ENCODE results near the gene CCM2L.

Gene CCM2L

DNA sequence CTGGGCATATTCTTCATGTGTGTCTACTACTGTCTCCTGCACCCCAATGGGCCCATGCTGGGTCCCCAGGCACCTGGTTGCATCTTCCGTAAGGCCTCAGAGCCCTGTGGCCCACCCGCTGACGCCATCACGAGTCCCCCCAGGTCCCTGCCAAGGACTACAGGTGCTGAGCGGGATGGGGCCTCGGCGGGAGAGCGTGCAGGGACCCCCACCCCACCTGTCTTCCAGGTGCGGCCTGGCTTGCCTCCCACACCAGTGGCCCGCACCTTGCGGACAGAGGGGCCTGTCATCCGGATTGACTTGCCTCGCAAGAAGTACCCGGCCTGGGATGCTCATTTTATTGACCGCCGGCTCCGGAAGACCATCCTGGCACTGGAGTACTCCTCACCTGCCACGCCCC lies 13.2 kb upstream of the CCM2L start:
- no peak for DNase-seq

DNA sequence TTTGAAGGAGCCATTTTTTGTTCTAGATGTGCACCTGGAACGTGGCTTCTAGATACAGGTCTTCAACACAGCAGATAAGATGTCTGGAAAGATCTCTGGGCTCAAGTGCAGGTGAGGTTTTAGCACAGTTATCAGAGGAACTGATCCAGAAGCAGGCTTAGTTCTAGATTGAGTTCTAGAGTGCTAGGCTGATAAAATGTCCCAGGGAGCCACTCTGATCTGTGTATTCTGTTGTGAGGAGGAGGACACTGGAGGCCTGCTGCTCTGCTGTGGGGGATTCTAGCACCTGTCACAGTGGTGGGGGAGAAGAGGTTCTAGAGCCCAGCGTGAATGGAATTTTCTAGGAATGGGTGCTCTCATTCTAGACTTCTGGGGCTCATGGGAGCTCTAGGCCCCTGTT lies 12.0 kb upstream of the CCM2L start:
- no peak for DNase-seq

DNA sequence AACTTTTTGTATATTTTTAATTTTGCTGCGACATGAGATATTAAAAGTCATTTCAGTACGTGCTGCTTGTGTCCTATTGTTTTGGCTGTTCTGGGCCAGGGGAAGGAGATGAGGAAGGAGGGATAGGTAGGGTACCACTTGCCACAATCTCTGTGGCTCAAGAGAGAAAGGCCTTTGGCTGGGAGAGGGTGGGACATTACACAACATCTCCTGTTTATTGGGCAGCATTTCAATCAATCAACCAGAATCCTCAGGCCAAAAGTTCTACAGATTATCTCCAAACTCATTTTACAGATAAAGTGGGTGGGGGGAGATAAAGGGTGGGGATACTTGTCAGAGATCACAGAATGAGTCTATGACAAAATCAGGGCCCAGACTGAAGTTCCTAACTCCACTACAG lies 6.9 kb upstream of the CCM2L start:
- DNase-seq, result no peak

DNA sequence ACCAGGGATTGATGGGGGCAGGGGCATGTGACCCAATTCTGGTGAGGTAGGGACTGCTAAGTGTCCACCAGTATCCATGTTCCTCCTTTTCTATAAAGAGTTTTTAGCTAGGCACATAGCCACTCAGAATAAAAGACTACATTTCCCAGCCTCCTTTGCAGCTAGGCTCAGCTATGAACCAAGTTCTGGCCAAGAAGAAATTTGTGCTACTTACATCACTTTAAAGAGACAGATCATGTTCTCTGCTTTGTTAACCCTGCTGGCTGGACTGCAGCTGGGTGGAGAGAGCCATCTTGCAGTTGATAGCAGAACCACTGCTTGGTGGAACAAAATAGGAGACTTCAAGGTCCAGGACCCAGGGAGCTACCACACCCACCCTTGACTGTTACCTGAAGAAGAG lies 5.3 kb upstream of the CCM2L start:
- DNase-seq, result no peak

DNA sequence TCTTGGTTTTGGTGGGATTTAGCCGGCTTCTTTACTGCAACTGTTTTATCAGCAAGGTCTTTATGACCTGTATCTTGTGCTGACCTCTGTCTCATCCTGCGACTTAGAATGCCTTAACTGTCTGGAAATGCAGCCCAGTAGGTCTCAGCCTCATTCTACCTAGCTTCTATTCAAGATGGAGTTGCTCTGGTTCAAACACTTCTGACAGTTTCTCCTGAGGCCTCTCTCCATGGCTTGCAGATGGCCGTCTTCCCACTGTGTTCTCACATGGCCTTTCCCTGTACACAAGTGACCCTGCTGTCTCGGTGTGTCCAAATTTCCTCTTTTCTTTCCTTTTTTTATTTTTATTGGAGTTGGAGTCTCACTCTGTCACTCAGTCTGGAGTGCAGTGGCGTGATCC lies 4.2 kb upstream of the CCM2L start:
- DNase-seq, result no peak

DNA sequence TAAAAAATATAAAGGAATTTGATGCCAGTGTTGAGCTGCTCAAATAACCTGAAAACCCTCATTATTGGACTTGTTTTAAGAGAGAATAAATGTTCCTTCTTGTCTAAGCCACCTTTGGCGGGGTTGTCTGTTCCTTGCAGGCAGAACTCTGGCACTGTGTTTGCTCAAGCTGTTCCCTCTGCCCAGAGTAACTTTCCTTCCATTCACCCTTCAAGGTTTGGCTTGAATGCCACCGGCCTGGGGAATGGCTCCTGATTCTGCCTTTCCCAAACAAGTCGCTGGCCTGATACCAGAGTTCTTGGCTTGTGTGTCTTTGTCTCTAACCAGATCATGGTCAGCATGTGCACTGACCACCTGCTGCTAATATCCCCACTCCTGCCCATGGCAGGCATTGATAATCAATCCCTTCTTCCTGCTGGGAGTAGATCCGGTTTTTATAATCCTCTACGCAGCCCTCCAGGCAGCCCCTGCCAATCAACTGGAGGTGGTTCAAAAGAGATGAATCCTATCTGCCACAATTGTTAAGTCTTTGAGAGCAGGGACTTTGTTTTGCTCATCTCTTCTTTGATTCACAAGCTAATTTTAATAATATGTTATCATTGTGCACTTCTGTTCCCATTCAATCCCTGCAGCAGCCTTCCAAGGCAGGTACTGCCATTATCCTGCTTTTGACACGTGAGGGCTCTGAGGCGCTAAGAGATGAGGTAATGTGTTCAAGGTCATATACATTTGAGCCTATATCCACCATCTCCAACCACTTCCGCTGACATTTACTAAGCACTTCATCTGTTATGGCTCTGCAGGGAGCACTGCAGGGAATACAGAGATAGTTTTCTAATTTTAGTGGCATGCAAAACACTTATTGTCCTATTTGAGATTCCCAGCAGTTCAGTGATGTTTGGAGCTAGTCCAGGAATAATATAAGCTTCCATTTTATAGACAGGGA lies 3.1 kb upstream of the CCM2L start:
- no peak for DNase-seq

DNA sequence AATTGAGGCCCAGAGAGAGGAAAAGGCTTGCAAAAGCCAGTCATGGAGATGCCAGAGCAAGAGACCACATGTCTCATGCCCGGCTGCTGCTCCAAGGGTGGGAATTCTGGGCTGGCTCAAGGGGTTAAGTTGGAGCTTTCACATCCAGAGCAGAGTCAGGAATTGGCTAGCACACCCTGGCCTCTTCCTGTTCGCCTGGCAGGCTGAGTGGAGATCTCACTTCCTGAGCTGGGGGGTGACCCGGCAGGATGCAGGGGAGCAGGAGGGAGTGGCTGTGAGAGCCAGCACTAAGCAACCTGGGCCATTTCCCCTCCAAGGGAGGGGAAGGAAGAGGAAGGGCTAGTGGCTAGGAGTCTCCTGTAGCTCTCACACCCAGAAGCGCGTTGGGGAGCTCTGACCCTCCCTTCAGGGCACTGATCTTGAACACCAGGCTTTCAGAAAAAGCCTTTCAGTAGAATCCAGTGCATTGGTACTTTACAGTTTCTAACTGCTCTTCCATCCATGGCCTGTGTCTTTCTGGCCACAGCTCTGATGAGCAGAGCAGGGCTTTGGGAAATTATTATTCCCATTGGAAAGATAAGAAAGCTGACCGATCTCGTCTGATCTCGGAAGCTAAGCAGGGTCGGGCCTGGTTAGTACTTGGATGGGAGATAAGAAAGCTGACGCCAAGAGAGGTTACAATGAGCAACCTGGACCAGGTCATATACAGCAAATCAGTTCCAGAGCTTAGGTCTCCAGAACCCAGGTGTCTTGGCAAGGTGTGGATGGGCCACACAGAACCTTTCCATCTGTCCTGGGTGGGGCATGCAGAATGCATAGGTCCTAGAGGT lies 2.2 kb upstream of the CCM2L start:
- DNase-seq, result no peak

DNA sequence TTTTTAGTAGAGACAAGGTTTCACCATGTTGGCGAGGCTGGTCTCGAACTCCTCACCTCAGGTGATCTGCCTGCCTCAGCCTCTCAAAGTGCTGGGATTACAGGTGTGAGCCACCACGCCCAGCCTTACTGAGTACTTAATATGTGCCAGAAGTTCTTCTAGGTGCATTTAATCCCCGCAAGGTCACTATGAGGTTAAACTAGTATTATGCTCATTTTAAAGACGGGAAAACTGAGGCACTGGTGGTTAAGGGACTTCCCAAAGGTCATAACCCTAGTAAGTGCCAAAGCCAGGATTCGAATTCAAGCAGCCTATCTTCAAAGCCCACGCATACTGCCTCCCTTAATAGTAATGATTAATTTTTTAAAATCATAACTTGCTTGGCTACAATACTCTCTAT lies 674 bp upstream of the CCM2L start:
- no peak for DNase-seq

DNA sequence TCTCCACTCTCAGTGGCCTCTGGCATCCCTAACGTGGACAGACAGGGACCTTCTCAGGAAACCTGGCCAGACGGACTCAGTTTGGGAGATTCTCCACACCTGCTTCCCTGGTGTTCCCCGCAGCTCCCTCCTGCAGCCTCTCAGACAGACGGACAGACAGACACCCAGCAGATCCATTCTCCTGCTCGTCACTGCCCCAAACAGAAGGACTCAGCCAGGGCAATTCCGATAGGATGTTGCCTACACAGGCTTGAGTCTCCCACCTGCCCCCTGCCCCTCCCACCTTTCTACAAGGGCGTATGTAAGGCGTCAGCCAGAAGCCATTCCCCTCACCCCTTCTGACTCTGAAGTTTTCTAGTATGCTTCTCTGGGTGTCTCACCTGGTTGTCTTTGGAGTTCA lies 428 bp downstream of the CCM2L start:
- DNase-seq, result no peak

DNA sequence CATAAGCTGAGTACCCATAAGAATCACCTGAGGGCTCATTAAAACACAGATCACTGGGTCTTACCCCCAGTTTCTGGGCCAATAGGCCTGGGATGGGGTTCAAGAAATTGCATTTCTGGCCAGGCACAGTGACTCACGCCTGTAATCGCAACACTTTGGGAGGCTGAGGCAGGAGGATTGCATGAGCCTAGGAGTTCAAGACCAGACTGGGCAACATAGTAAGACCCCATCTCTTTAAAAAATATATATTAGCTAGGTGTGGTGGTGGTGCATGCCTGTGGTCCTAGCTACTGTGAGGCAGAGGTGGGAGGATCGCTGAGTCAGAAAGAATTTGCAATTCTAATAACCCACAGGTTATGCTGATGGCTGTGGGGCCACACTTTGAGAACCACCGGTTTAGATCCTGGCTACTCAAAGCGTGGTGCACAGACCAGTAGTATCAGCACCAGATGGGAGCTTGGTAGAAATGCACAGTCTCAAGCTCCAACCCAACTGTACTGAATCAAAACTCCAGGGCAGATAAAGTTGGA lies 2.0 kb downstream of the CCM2L start:
- DNase-seq, result no peak

DNA sequence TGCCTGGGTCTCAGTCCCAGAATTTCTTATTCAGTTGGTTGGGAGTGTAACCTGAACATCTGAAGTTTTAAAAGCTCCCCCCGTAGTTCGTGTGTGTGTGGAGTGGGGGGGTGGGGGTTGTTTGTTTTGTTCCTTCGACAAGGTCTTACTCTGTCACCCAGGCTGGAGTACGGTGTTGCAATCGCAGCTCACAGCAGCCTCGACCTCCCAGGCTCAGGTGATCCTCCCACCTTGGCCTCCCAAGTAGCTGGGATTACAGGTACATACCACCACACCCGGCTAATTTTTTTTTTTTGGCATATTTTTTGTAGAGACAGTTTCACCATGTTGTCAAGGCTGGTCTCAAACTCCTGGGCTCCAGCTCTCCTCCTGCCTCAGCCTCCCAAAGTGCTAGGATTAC lies 3.1 kb downstream of the CCM2L start:
- DNase-seq, result no peak

DNA sequence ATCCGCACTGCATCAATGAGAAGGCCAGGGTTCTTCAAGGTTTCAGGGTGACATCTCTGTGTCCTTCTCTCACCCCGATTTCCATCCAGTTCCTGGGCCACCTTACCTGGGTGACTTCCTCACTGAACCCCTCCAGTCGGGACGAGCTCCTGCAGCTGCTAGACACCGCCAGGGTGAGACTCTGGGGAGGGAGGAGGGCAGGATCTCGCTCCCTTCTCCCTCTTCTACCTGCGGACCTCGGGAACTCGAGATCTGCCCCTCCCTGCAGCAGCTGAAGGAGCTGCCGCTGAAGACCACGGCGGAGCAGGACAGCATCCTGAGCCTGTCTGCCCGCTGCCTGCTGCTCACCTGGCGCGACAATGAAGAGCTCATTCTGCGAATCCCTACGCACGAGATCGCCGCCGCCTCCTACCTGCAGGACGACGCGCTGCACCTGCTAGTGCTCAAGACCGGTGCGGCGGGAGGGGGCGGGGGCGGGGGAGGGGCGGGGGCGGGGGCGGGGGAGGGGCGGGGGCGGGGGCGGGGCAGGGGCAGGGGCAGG lies 7.5 kb downstream of the CCM2L start:
- peak; percentile 94 for DNase-seq

DNA sequence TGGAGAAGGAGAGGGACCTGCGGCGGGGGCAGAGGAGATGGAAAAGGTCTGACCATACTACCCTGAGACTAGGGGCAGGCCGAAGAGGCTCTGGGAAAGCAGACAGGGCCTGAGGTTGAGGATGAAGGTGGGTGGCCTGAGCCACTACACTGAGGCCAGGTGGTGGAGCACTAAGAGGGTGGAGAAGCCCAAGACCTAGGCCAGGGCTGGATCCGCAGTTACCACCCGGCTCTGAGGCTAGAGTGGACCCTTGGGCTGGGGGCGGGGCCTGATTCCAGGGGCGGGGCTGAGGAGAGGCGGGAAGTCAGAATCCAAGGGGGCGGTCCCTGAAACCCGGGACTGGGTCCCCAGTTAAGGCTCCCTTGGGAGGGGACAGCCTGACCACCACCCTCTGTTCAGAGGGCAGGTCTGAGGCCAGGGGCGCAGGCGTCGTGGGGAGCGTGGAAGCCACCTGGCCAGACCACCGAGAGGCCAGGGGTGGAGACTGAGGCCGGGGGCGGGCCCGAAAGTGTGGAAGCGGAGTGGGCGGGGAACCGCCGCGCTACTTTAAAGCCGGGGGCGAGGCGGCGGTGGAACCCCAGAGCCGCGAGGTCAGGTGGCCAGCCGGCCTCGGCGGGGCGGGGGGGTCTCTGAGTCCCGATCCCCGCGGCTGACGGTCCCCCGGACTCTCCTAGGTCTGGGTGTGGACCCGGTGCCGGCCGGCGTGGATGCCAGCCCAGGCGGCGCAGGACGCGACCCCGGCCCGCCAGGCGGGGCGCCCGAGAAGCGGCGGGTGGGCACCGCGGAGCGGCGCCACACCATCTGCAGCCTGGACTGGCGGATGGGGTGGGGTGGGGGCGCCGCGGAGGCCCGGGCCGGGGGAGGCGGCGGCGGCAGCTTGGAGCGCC lies 8.3 kb downstream of the CCM2L start:
- peak; percentile 74 for DNase-seq

DNA sequence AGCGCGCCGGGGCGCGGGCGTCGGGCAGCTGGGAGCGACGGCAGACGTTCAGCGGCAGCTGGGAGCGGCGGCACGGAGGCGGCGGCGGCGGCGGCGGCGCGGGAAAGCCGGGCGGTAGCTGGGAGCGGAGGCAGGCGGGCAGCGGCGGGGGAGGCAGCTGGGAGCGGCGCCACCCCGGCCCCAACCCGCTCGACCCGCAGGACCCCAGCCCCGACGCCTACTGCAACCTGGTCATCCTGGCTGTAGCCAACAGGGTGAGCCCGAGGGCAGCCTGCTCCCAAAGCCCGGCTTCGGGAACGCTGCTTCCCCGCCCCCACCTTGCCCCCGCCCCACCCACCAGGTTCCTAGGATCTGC lies 8.9 kb downstream of the CCM2L start:
- DNase-seq, result peak; percentile 6

DNA sequence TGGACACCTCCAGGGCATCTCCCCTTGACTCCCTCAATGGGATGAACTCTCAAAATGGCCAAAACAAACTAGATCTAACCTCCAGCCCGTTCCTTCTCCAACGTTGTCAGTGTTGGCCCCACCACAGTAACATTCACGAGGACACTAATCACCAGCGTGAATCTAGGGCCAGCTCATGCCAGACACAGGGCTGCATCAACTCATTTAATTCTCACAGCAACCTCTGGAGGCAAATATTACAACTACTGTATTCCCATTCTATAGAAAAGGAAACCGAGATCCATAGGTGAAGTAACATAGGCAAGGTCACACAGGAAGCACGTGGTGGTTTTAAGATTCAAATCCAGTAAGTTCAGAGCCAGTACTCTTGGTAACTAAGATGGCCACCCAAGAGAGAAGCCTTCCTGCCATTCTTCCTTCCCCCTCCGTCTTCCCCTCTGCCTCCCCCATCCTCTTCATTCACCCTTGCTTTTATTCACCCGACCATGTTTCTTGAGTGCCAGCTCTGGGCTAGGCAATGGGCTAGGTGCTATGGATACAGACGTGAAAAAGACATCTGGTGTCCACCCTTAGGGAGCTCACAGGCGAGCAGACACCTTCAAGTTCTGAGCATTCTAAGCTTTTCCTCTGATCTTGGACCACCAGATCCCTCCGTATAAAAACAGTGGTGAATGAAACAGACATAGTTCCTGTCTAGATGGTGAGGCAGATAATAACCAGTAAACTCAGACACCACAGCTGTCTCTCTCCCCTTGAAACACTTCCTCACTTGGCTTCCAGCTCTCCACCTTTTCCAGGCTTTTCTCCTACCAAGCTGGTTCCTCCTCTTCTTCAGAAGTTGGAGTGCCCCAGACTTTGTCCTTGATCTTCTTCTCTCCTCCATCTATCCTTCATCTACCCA lies 9.6 kb downstream of the CCM2L start:
- no peak for DNase-seq

DNA sequence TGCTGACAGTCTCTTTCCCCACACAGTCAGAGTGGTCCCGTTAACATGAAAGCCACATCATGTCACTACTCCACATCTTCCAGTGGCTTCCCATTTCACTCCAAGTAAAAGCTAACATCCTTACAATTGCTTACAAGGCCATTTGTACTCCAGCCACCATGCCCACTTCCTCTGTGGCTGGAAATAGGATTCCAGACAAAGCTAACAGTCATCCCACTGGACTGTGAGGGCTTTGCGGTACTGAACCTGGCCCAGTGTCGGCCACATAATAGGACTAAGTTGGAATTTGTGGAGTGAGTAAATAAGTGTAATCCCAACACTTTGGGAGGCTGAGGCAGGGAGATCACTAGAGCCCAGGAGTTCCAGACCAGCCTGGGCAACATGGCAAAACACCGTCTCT lies 10.9 kb downstream of the CCM2L start:
- no peak for DNase-seq

DNA sequence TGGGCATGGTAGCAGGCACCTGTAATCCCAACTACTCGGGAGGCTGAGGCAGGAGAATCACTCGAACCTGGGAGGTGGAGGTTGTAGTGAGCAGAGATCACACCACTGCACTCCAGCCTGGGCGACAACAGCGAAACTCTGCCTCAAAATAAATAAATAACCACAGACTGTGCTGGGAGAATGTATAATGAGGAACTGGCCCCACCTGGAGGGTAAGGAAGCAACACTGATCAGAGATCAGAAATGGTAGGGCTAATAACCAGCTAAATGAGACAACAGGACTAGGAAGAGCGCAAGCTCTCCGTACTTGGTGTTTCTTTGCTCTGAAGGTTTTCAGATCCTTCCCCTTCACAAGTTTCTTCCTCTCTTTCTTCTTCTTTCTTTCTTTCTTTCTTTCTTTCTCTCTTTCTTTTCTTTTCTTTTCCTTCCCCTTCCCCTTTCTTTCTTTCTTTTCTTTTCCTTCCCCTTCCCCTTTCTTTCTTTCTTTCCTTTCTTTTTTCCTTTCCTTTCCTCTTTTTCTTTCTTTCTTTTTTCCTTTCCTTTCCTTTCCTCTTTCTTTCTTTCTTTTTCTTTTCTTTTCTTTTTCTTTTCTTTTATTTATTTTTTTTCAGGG lies 14.6 kb downstream of the CCM2L start:
- no peak for DNase-seq

DNA sequence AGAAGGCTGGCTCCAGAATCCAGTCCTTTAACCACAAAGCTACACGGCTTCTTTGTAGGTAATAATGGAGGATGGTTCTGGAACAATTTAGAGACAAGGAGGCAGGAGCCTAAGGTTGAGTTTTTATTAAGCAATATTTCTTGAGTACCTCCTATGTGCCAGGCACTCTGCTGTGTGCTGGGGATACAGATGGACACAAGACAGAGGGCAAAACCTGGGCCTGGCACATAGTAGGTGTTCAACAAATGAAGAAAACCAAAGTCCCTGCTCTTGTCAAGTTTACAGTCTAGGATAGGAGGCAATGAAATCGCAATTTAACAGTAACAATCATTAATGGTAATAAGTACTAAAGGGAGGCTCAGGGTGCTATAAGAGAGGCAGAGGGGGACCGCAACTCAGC lies 17.4 kb downstream of the CCM2L start:
- DNase-seq, result no peak

DNA sequence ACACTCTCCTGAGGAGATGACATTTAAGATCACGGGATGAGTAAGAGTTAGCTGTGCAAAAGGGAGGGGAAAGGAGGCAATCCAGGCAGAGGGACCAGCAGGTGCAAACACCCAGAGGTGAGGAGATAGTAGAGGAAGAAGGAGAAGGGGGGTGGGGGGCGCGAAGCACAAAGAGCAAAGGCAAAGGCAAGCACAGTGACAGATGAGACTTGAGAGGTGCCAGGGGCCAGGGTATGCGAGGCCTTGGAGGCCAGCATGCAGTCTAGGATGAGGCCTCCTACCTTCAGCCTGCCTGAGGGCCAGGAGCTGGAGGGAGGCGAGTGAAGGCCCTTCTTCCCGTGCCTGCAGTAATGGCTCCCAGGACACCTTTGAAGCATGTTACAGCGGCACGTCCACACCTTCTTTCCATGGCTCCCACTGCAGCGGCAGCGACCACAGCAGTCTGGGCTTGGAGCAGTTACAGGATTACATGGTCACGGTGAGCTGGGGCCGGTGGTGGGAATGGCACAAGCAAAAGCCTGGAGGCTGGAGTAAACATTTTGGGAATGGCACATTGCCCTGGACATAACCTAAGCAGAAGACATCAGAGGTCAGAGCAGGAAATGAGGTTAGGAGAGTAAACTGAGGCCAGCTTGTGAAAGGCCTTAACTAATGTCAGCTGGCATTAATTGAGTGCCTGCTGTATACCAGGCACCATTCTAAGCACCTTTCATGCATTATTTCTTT lies 18.6 kb downstream of the CCM2L start:
- peak; percentile 29 for DNase-seq

DNA sequence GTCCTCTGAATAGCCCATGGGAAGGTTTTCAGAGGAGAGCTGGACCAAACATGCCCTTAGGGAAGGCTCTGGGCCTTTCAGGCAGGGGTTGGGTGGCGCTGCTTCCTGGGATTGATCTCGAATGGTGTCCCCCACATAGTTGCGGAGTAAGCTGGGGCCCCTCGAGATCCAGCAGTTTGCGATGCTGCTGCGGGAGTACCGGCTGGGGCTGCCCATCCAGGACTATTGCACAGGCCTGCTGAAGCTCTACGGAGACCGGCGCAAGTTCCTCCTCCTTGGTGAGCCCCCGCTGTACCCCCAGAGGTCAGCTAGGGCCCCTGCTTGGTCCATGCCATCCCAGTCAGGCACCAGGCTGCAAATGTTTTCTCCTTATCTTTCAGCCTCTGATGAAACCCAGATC lies 19.3 kb downstream of the CCM2L start:
- no peak for DNase-seq

Data from DMS79 (cell line).